Measurements from ENCODE around the gene TMEM225B.
"Not testable (repeated sequence)": the region's sequence is repeated elsewhere in the genome, so short reads cannot be mapped to it uniquely, and the experiment has no call there.

Gene TMEM225B

GRCh38 chr7:99642027-99642426 lies 44.0 kb downstream of the TMEM225B start:
- TF ChIP-seq, protein P1, sequence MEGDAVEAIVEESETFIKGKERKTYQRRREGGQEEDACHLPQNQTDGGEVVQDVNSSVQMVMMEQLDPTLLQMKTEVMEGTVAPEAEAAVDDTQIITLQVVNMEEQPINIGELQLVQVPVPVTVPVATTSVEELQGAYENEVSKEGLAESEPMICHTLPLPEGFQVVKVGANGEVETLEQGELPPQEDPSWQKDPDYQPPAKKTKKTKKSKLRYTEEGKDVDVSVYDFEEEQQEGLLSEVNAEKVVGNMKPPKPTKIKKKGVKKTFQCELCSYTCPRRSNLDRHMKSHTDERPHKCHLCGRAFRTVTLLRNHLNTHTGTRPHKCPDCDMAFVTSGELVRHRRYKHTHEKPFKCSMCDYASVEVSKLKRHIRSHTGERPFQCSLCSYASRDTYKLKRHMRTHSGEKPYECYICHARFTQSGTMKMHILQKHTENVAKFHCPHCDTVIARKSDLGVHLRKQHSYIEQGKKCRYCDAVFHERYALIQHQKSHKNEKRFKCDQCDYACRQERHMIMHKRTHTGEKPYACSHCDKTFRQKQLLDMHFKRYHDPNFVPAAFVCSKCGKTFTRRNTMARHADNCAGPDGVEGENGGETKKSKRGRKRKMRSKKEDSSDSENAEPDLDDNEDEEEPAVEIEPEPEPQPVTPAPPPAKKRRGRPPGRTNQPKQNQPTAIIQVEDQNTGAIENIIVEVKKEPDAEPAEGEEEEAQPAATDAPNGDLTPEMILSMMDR (IDR thresholded peaks at IDR 0.05; ENCODE audit: insufficient read depth, low read depth, low read length, missing control alignments), result no peak
- no peak overlapping the region for H3K4me3 ChIP-seq (ENCODE audit: low read depth, low read length)
- no peak for DNase-seq (ENCODE audit: low read depth)

DNA sequence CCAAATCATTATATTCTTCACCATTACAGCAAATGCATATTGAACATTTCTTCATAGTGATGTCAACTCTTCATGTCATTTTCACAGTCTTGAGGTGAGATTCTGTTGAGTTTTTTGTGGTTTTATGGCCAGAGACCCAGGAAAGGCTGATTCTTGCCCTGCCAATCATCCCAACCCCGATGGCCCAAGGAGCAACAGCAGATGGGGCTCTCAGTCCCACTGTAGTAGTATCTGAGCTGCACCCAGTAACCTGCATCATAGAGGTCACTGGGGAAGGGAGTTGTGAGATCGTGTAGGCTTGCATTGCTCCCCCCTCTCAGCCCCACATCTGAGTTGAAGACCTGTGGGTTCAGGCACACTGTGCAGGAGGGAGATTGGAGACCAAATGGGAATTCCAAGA lies 45.4 kb downstream of the TMEM225B start:
- TF ChIP-seq, protein P1 (IDR thresholded peaks at IDR 0.05; ENCODE audit: insufficient read depth, low read depth, low read length, missing control alignments), result no peak
- no peak overlapping the region for H3K4me3 ChIP-seq (ENCODE audit: low read depth, low read length)
- DNase-seq (ENCODE audit: low read depth), result no peak

DNA sequence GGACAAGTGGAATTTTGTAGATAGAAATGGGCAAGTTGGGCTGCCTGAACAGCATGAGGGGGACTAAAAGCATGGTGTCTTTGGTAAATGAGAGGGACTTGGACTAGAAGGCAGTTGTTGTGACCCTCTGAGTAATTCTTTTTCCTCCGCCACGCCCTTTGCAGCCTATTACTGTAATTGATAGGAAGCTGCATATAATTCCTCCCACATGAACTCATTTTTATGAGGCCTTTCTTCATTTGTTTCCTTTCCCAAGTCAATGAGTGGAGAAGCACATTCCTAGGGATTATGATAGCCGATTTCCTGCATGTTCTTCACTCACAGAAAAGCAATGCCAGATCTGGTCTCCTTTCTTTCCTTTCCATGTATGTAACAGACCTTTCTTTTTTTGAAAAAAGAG lies 46.4 kb downstream of the TMEM225B start:
- no peak overlapping the region for H3K4me3 ChIP-seq (ENCODE audit: low read depth, low read length)
- no peak for DNase-seq (ENCODE audit: low read depth)
- TF ChIP-seq, protein P1 (IDR thresholded peaks at IDR 0.05; ENCODE audit: insufficient read depth, low read depth, low read length, missing control alignments), result no peak

DNA sequence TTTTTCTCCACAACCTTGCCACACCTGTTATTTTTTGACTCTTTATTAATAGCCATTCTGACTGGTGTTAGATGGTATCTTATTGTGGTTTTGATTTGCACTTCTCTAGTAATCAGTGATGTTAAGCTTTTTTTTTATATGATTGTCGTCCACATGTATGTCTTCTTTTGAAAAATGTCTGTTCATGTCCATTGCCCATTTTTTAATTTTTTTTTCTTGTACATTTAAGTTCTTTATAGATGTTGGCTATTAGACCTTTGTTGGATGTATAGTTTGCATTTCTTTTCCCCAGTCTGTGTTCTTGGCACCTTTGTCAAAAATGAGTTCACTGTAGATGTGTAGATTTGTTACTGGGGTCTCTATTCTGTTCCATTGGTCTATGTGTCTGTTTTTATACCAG lies 47.5 kb downstream of the TMEM225B start:
- TF ChIP-seq, protein P1 (IDR thresholded peaks at IDR 0.05; ENCODE audit: insufficient read depth, low read depth, low read length, missing control alignments), result no peak
- no peak for DNase-seq (ENCODE audit: low read depth)
- H3K4me3 ChIP-seq (ENCODE audit: low read depth, low read length), result no peak overlapping the region

DNA sequence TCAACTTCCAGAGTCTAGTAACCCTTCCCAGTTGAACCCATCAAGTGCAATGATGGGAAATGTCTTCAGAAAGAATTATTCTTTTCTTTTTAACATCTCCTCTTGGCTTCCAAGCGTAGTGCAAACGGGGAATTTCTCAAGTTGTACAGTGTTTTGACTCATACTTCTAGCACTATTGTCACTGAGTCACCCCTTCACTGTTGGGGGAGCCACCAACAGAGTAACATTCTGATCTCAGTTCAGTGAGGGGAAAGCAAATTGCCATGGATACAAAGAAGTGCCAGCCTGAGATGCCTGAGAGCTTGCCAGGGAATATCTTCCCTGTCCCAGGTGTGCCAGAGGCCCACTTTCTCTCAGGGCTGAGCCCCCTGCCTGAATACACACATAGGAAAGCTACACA lies 50.8 kb downstream of the TMEM225B start:
- TF ChIP-seq, protein P1 (IDR thresholded peaks at IDR 0.05; ENCODE audit: insufficient read depth, low read depth, low read length, missing control alignments), result no peak
- DNase-seq (ENCODE audit: low read depth), result no peak
- H3K4me3 ChIP-seq (ENCODE audit: low read depth, low read length), result no peak overlapping the region

- TF ChIP-seq, protein P1 (IDR thresholded peaks at IDR 0.05; ENCODE audit: insufficient read depth, low read depth, low read length, missing control alignments), result no peak
- H3K4me3 ChIP-seq (ENCODE audit: low read depth, low read length), result no peak overlapping the region
- no peak for DNase-seq (ENCODE audit: low read depth)
Measured at GRCh38 chr7:99651290-99651689, 53.2 kb downstream of the TMEM225B start.

GRCh38 chr7:99652671-99653070 lies 54.6 kb downstream of the TMEM225B start:
- no peak for DNase-seq (ENCODE audit: low read depth)
- H3K4me3 ChIP-seq (ENCODE audit: low read depth, low read length), result no peak overlapping the region
- TF ChIP-seq, protein P1 (IDR thresholded peaks at IDR 0.05; ENCODE audit: insufficient read depth, low read depth, low read length, missing control alignments), result no peak

DNA sequence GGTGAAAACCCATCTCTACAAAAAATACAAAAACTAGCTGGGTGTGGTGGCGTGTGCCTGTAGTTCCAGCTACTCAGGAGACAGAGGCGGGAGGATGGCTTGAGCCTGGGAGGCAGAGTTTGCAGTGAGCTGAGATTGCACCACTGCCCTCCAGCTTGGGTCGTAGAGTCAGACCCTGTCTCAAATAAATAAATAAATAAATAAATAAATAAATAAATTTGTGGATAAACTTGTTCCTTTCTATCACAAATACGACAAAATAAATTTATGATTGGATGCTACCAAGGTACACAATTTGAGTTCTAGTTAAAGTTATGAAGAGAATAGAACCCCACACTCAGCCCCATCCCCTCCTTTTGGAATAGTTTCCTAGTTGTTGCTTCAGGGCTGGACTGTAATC lies 55.2 kb downstream of the TMEM225B start:
- not testable (repeated sequence) for DNase-seq (ENCODE audit: low read depth); H3K4me3 ChIP-seq (ENCODE audit: low read depth, low read length)

All from GM12865 (cell line).